Mucosa of descending colon (tissue), 3 donors: ENCODE measurements around the gene PIK3CD. TPM values are rescaled to one million over a fixed set of nuclear protein-coding genes. Genes with fewer than 3 reads are reported as not detected.

Experiments
- ATAC-seq: fragments of 200-7000 bp; cut with Tn5 transposase; one replicate; pipeline ENCODE4 v1.9.1; 2020; ENCODE audit warnings: mild to moderate bottlenecking, moderate library complexity
- DNase-seq, 3 donors: peaks; one replicate each; pipeline ENCODE4 v3.0.0-alpha.2; 2020
- H3K36me3 ChIP-seq: fragments of 200-600 bp; one replicate; pipeline ENCODE4 v1.8.0; 2021; ENCODE audit warnings: low read depth, mild to moderate bottlenecking
- H3K4me1 ChIP-seq: fragments of 200-600 bp; one replicate; pipeline ENCODE4 v1.8.0; 2021; ENCODE audit warnings: low read depth, mild to moderate bottlenecking
- H3K4me3 ChIP-seq: fragments of 200-600 bp; one replicate; pipeline ENCODE4 v1.8.0; 2021; ENCODE audit warnings: mild to moderate bottlenecking
- H3K9me3 ChIP-seq: fragments of 200-600 bp; one replicate; pipeline ENCODE4 v1.8.0; 2021; ENCODE audit warnings: mild to moderate bottlenecking
- intact Hi-C, 2 donors: fragments of 100-400 bp; cut with DNase I in 1 of 2; cut with micrococcal nuclease in 1 of 2; formaldehyde crosslinking; loops; one replicate each; pipeline versions ENCODE4 v1.11.0 to v1.11.1; 2022; cut with DNase I, micrococcal nuclease
- total RNA-seq, 3 donors: library from RNA; stranded (reverse); fragmentation: NEBNext Ultra II Directional in 2 of 3; extraction: Animal tissue kit (Norgen Biotek cat#: 25700) in 2 of 3; gene quantifications; one replicate each; pipeline versions ENCODE4 v1.2.1 to v1.2.4, GENCODE V29; 2021 to 2023
- TF ChIP-seq, protein P1 (sequence below): fragments of 200-600 bp; IDR thresholded peaks from one replicate; pipeline ENCODE4 v1.8.0; 2022; ENCODE audit warnings: antibody characterized with exemption, mild to moderate bottlenecking
- donor health status: DM: no; HTN: no; CAD: no; lungs with moderate emphysema.
- donor health status: DM: no; HTN: no; CAD: no.
- donor health status: DM: no; HTN: yes; CAD: no.

Gene PIK3CD
- total RNA-seq, 3 donors from 2014 or later: 4.6 to 11.7 (median 4.8) TPM

DNA sequence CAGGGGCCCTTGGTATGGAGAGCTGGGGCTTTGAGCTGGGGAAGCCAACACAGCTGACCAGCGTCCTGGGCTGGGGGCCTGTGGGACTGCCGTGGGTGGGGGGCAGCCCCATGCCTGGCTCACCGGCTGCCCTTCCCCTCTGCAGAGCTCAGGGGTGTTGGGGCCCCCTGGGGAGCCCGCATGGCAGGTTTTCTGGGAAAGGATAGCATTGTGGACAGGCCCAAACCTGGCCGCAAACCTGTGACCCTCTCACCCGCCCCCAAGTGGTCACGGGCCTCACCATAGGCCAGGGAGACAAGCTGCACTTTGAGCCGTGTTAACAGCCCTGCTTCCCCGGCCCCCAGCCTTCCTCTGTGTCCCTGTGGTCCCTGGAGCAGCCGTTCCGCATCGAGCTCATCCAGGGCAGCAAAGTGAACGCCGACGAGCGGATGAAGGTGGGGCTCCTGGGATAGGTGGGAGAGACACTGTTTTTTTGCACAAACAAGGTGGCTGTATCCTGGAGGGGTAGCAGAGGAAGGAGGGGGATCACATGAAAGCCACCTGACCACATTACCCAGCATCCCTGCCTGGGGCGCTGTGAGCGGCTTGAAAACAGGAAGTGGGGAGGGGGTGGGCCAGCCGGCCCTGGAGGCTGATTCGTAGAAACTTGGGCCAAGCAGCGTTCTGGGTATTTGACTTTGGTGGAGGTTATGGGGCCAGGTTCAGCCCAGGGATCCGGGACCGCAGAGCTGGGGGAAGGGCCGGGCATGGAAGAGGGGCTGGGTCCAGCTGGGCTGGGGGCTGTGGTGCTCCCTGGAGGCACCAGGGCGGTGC is 65.9 kb downstream of the PIK3CD start:
- TF ChIP-seq, protein P1, sequence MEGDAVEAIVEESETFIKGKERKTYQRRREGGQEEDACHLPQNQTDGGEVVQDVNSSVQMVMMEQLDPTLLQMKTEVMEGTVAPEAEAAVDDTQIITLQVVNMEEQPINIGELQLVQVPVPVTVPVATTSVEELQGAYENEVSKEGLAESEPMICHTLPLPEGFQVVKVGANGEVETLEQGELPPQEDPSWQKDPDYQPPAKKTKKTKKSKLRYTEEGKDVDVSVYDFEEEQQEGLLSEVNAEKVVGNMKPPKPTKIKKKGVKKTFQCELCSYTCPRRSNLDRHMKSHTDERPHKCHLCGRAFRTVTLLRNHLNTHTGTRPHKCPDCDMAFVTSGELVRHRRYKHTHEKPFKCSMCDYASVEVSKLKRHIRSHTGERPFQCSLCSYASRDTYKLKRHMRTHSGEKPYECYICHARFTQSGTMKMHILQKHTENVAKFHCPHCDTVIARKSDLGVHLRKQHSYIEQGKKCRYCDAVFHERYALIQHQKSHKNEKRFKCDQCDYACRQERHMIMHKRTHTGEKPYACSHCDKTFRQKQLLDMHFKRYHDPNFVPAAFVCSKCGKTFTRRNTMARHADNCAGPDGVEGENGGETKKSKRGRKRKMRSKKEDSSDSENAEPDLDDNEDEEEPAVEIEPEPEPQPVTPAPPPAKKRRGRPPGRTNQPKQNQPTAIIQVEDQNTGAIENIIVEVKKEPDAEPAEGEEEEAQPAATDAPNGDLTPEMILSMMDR: no peak
- peak; percentile 76 for ATAC-seq
- Histone ChIP-seq H3K9me3 (no peaks in the 10 kb centered on the region), H3K4me3 (no peak overlapping the region), H3K4me1 (no peaks in the 10 kb centered on the region), H3K36me3 (no peaks in the 10 kb centered on the region)
- DNase-seq: peak; percentile 73 to 92 (median 79)
- intact Hi-C loops: no loop called here

DNA sequence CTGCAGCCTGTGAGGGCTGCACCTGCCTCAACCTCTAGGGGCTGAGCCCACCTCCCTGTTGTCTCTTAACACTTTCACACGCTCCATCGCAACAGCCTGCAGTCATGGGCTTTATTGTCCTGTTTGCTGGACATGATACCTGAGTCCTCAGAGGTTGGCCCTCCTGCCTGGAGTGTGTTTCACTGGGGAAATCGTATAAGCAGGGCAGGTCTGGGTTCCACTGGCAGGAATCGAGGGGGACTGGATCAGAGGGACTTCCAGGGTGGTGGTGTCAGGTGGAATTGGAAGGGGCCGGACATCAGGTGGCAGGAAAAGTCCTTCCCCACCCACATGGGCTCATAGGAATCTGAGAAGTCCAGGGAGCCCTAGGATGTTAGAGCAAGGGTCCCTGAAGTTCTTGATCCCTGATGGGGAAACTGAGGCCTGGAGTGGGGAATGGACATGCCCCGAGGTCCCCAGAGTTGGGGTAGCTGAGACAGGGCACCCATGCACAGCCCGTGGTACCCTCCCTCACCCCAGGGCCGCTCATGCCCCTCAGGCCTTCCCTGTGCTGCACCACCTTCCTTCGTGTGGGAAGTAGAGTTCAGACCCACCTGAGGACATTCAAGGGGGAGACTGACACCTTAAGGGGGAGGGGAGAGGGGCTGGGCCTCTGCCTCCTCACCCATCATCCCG is 66.6 kb downstream of the PIK3CD start:
- H3K4me3 ChIP-seq: no peak overlapping the region
- no peaks in the 10 kb centered on the region for H3K36me3 ChIP-seq
- peaks cover under 1% of the 10 kb centered on the region for H3K9me3 ChIP-seq
- no peaks in the 10 kb centered on the region for H3K4me1 ChIP-seq
- ATAC-seq (no peak), DNase-seq (no peak)
- intact Hi-C loops: no loop called here
- TF ChIP-seq, protein P1: no peak

DNA sequence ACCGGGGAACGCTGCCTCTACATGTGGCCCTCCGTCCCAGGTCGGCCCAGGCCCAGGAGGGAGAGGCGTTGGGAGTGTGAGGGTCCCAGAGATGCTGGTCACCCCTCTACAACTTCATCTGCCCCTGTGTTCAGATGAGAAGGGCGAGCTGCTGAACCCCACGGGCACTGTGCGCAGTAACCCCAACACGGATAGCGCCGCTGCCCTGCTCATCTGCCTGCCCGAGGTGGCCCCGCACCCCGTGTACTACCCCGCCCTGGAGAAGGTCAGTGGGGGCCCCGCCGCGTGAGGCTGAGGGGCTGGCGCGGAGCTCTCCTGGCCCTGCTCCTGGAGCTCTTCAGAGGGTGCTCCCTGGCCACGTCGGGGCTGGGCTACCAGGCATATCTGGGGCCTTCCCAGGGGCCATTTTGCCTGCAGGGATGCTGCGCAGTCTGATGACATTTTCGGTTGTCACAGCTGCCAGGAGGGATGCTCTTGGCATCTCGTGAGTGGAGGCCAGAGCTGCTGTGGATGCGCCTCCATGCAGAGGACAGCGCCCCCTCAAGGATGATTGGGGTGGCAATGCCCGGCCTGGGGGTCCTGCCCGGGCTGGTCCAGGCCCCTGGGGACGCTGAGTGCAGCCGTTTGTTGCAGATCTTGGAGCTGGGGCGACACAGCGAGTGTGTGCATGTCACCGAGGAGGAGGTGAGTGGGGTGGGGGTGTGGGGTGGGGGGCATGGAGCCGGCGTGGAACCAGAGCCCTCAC is 68.6 kb downstream of the PIK3CD start:
- DNase-seq (no peak), ATAC-seq (no peak)
- peaks cover 4% of the 10 kb centered on the region for H3K9me3 ChIP-seq
- TF ChIP-seq, protein P1: no peak
- intact Hi-C loops: no loop called here
- no peak overlapping the region for H3K4me3 ChIP-seq
- no peaks in the 10 kb centered on the region for H3K36me3 ChIP-seq
- H3K4me1 ChIP-seq: no peaks in the 10 kb centered on the region

DNA sequence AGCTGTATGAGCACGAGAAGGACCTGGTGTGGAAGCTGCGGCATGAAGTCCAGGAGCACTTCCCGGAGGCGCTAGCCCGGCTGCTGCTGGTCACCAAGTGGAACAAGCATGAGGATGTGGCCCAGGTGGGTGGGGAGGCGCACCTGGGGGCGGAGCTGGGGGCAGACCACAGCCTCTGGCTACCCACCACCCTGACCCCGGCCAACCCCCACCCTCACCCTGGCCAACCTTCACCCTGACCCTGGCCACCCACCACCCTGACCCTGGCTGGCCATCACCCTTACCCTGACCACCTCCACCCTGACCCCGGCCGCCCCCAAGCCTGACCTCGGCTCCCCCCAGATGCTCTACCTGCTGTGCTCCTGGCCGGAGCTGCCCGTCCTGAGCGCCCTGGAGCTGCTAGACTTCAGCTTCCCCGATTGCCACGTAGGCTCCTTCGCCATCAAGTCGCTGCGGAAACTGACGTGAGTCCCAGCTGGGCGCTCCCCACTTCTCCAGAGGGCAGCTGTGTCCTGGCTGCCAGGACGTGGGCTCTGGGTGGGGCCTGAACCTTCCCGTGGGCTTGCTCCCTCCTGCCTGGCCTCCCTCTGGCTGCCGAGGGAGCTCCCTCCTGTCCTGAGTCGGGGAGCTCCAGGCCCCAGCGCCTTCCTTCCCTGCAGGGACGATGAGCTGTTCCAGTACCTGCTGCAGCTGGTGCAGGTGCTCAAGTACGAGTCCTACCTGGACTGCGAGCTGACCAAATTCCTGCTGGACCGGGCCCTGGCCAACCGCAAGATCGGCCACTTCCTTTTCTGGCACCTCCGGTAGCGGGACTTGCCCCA is 69.5 kb downstream of the PIK3CD start:
- no peak overlapping the region for H3K4me3 ChIP-seq
- no peak for DNase-seq
- intact Hi-C loops: no loop called here
- no peaks in the 10 kb centered on the region for H3K36me3 ChIP-seq
- TF ChIP-seq, protein P1: no peak
- peaks cover 4% of the 10 kb centered on the region for H3K9me3 ChIP-seq
- H3K4me1 ChIP-seq: no peaks in the 10 kb centered on the region
- ATAC-seq: no peak
